NB4 (cell line): ENCODE results near the gene SIVA1.

Experiments
- DNase-seq: peaks from one replicate; pipeline ENCODE4 v3.0.0; 2010; ENCODE audit warnings: low read depth
- H3K4me3 ChIP-seq: one replicate; pipeline ENCODE4 v1.5.1; 2011; ENCODE audit warnings: mild to moderate bottlenecking, low read depth, low read length, moderate library complexity
- CTCF ChIP-seq: IDR thresholded peaks from one replicate; pipeline ENCODE4 v1.5.1; 2012; ENCODE audit warnings: low read depth, low read length
- MAX ChIP-seq: IDR thresholded peaks from 2 replicates; pipeline ENCODE4 v1.6.1; 2011; ENCODE audit warnings: low read depth, low read length
- MYC ChIP-seq: IDR thresholded peaks from 2 replicates; pipeline ENCODE4 v1.6.1; 2011; ENCODE audit warnings: low read depth, low read length
- POLR2A ChIP-seq: IDR thresholded peaks from 2 replicates; pipeline ENCODE4 v1.6.1; 2011; ENCODE audit warnings: mild to moderate bottlenecking; ENCODE audit not compliant: insufficient read length; ENCODE audit errors: extremely low read depth

The SIVA1 gene

GRCh38 chr14:104741803-104742251 lies 11.1 kb upstream of the SIVA1 start:
- TF ChIP-seq MAX (no peak), MYC (no peak), POLR2A (no peak), CTCF (no peak)
- H3K4me3 ChIP-seq, result no peak overlapping the region
- DNase-seq, result no peak

- H3K4me3 ChIP-seq, result no peak overlapping the region
- no peak for DNase-seq
- TF ChIP-seq MAX (no peak), POLR2A (no peak), MYC (no peak), CTCF (no peak)
These were observed 10.1 kb upstream of the SIVA1 start for GRCh38 chr14:104742586-104743455.

GRCh38 chr14:104743461-104744380 lies 9.2 kb upstream of the SIVA1 start:
- no peak for DNase-seq
- TF ChIP-seq MYC (no peak), CTCF (no peak), POLR2A (no peak), MAX (no peak)
- H3K4me3 ChIP-seq, result no peak overlapping the region

- H3K4me3 ChIP-seq, result no peak overlapping the region
- no peak for DNase-seq
- TF ChIP-seq MYC (no peak), POLR2A (no peak), CTCF (no peak), MAX (no peak)
These were observed 8.5 kb upstream of the SIVA1 start for GRCh38 chr14:104744484-104744883.

GRCh38 chr14:104745431-104745830 lies 7.5 kb upstream of the SIVA1 start:
- no peak overlapping the region for H3K4me3 ChIP-seq
- TF ChIP-seq MYC (no peak), POLR2A (no peak)
- DNase-seq, result no peak

GRCh38 chr14:104746071-104746545 lies 6.8 kb upstream of the SIVA1 start:
- no peak for DNase-seq
- no peak overlapping the region for H3K4me3 ChIP-seq
- no peak for TF ChIP-seq POLR2A
- TF ChIP-seq MYC, result no peak
- TF ChIP-seq MAX, result no peak
- no peak for TF ChIP-seq CTCF
